ENCODE measurements around the gene TMEM263. TPM values are rescaled to one million over a fixed set of nuclear protein-coding genes. Genes with fewer than 3 reads are reported as not detected.

The TMEM263 gene
- polyA plus RNA-seq, 3 donors: 0.56 to 2.0 (median 1.7) TPM

DNA sequence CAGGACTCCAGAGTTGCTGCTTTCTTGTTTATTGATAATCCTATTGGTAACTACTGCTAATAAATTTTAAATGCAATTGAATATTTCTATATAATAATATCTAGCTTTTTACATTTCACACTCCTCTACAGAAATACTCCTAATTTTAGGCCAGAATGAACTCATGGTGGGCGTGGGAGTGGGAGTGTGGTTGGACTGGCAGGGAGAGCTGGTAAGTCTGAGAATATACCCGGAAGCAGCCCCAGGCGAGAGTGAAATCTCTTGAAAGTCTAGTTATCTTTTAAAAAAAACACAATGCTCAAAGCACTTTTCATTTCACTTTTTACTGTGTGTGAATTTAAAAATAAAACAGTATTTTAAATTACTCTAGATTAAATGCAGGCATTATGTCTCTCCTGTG, 4.7 kb downstream of the TMEM263 start:
- TF ChIP-seq, protein P1, sequence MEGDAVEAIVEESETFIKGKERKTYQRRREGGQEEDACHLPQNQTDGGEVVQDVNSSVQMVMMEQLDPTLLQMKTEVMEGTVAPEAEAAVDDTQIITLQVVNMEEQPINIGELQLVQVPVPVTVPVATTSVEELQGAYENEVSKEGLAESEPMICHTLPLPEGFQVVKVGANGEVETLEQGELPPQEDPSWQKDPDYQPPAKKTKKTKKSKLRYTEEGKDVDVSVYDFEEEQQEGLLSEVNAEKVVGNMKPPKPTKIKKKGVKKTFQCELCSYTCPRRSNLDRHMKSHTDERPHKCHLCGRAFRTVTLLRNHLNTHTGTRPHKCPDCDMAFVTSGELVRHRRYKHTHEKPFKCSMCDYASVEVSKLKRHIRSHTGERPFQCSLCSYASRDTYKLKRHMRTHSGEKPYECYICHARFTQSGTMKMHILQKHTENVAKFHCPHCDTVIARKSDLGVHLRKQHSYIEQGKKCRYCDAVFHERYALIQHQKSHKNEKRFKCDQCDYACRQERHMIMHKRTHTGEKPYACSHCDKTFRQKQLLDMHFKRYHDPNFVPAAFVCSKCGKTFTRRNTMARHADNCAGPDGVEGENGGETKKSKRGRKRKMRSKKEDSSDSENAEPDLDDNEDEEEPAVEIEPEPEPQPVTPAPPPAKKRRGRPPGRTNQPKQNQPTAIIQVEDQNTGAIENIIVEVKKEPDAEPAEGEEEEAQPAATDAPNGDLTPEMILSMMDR (IDR thresholded peaks at IDR 0.05): no peak
- WGBS (ENCODE audit: insufficient coverage): no CpG with 5 or more reads among the region's 3 CpGs
- Histone ChIP-seq H3K79me2 (ENCODE audit: insufficient read depth, low read length) (peaks cover 29% of the 10 kb centered on the region), H3K4me2 (replicated peaks; ENCODE audit: extremely low read depth, low read length, poor library complexity, severe bottlenecking) (no peak overlapping the region), H3K9me3 (replicated peaks in 1 of 2; ENCODE audit: control insufficient read depth in 1 of 2, insufficient read depth in 1 of 2, low read length in 2 of 2) (no peaks in the 10 kb centered on the region), H3K27me3 (ENCODE audit: control insufficient read depth in 2 of 2, insufficient read depth in 2 of 2, low read length in 2 of 2) (no peaks in the 10 kb centered on the region), H3K36me3 (replicated peaks in 1 of 2; ENCODE audit: control insufficient read depth in 1 of 2, insufficient read depth in 2 of 2, low read length in 2 of 2) (no peaks in the 10 kb centered on the region), H2AFZ (ENCODE audit: insufficient read depth, low read depth, low read length, poor library complexity, severe bottlenecking) (no peak overlapping the region), H3K27ac (ENCODE audit: low read depth in 1 of 2, low read length in 2 of 2) (no peak overlapping the region), H4K20me1 (ENCODE audit: insufficient read depth, low read length) (no peaks in the 10 kb centered on the region), H3K4me3 (replicated peaks in 1 of 3; ENCODE audit: low read depth in 2 of 3, low read length in 3 of 3) (no peak overlapping the region), H3K4me1 (ENCODE audit: control insufficient read depth in 1 of 2, insufficient read depth in 2 of 2, low read length in 2 of 2) (peaks cover 7 to 20% of the 10 kb centered on the region in 2 donors), H3K9ac (ENCODE audit: insufficient read depth, low read length, poor library complexity, severe bottlenecking) (no peak overlapping the region)
- H3K9me3 Mint-ChIP-seq: no peaks in the 10 kb centered on the region
- H3K27ac Mint-ChIP-seq: no peak overlapping the region
- H3K4me3 Mint-ChIP-seq: no peak overlapping the region
- peaks cover 14% of the 10 kb centered on the region for H3K4me1 Mint-ChIP-seq
- peaks cover 5 to 21% (median 7%) of the 10 kb centered on the region in 3 donors for H3K27me3 Mint-ChIP-seq (ENCODE audit: low read depth in 3 of 3)
- no peak for DNase-seq
- peaks cover 0 to 5% of the 10 kb centered on the region in 2 donors for H3K36me3 Mint-ChIP-seq
- intact Hi-C loops (cut with micrococcal nuclease): no loop called here

DNA sequence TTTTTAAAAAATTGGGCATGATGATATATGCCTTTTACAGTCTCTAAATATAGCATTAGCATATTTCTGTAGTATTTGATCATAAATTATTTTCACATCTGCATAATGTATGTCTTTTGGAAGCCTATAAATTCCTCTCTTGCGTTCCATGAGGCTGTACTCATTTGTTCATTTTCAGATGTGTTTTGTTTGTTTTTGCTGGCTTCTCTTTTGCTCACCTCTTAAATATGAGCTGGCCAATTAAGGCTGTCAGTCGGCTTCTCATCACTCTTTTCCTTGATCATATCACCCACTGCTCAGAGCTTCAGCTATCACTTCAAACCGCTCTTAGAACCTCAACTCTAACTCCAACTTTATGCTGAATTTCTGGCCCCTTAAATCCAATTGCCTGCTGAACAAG, 6.6 kb downstream of the TMEM263 start:
- no peaks in the 10 kb centered on the region for H3K27me3 ChIP-seq (ENCODE audit: control insufficient read depth in 2 of 2, insufficient read depth in 2 of 2, low read length in 2 of 2)
- Mint-ChIP-seq H3K27me3 (ENCODE audit: low read depth in 3 of 3) (peaks cover 0 to 6% (median 2%) of the 10 kb centered on the region in 3 donors), H3K4me3 (no peak overlapping the region), H3K27ac (no peak overlapping the region), H3K9me3 (no peaks in the 10 kb centered on the region), H3K4me1 (peaks cover 6% of the 10 kb centered on the region), H3K36me3 (peaks cover 0 to 9% of the 10 kb centered on the region in 2 donors)
- intact Hi-C loops (cut with micrococcal nuclease): no loop called here
- peaks cover 22% of the 10 kb centered on the region for H3K79me2 ChIP-seq (ENCODE audit: insufficient read depth, low read length)
- no peaks in the 10 kb centered on the region for H4K20me1 ChIP-seq (ENCODE audit: insufficient read depth, low read length)
- TF ChIP-seq, protein P1 (IDR thresholded peaks at IDR 0.05): no peak
- WGBS (ENCODE audit: insufficient coverage): 86% methylated on average over 1 of the region's 3 CpGs
- H3K27ac ChIP-seq (ENCODE audit: low read depth in 1 of 2, low read length in 2 of 2): no peak overlapping the region
- H3K9me3 ChIP-seq (replicated peaks in 1 of 2; ENCODE audit: control insufficient read depth in 1 of 2, insufficient read depth in 1 of 2, low read length in 2 of 2): no peaks in the 10 kb centered on the region
- H3K9ac ChIP-seq (ENCODE audit: insufficient read depth, low read length, poor library complexity, severe bottlenecking): no peak overlapping the region
- H3K4me2 ChIP-seq (replicated peaks; ENCODE audit: extremely low read depth, low read length, poor library complexity, severe bottlenecking): no peak overlapping the region
- H2AFZ ChIP-seq (ENCODE audit: insufficient read depth, low read depth, low read length, poor library complexity, severe bottlenecking): no peak overlapping the region
- no peaks in the 10 kb centered on the region for H3K36me3 ChIP-seq (replicated peaks in 1 of 2; ENCODE audit: control insufficient read depth in 1 of 2, insufficient read depth in 2 of 2, low read length in 2 of 2)
- no peak for DNase-seq
- H3K4me3 ChIP-seq (replicated peaks in 1 of 3; ENCODE audit: low read depth in 2 of 3, low read length in 3 of 3): no peak overlapping the region
- peaks cover 0 to 5% of the 10 kb centered on the region in 2 donors for H3K4me1 ChIP-seq (ENCODE audit: control insufficient read depth in 1 of 2, insufficient read depth in 2 of 2, low read length in 2 of 2)

Data from CD14-positive monocyte (primary cell).